Measurements from ENCODE around the gene TNFSF12.

TNFSF12 gene

GRCh38 chr17:7549401-7550055 is 670 bp downstream of the TNFSF12 start:
- DNase-seq = peak; percentile 28 to 41

DNA sequence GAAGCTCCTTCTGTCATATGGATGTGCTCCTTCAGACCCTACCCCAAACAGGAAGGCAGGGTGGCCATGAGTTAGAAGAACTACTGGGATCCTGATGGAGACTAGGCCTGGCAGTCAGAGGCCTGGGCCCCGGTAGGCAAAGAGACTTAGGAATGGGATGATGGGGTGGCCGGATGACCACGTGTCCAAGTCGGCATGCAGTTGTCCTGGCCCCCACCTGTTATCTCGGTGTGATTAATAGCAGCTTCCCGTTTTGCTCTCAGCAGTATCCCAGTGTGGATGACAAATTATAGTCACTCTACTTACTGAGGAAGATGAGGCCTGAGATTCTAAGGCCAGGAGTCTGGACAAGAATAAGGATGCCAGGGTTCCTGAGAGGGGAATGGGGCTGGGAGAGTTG is 1.5 kb downstream of the TNFSF12 start:
- no peak for DNase-seq

GRCh38 chr17:7551396-7551795 is 2.5 kb downstream of the TNFSF12 start:
- DNase-seq = no peak

DNA sequence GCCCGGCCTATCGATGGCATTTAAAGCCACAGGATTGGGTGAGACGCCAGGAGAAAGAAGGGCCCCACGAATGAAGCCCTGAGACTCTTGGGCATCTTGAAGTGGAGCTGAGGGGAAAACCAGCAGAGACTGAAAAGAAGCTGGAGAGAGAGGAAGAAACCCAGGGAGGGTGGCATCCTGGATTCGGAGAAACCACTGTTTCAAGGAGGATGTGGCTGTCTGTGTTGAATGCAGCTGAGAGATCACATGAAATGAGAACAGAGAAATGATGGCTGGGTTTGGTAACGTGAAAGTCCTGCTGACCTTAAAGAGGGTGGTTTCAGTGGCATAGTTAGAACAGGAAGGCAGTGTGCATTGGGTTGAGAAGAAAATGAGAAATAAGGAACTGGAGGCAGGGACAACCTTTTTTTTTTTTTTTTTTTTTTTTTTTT is 3.8 kb downstream of the TNFSF12 start:
- DNase-seq = peak; percentile 42 to 54

DNA sequence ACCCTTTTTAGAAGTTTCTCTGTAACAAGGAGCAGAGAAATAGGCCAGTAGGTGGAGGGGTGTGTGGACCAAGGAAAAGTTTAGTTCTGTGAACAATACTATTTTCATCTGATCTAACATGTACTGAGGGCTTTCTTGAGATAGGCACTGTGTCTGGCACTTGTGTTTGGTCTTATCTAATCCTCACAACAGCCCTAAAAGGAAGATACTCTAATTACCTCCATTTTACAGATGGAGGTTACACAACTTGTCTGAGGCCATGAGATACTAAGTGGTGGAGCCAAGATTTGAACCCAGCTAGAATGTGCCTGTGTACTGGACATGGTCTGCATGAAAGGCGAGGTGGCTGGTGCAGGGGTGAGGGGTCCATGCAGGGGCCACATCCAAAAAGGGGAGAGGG is 4.5 kb downstream of the TNFSF12 start:
- no peak for DNase-seq

GRCh38 chr17:7555320-7555948 is 6.6 kb downstream of the TNFSF12 start:
- no peak for DNase-seq

GRCh38 chr17:7556627-7557026 is 7.8 kb downstream of the TNFSF12 start:
- no peak for DNase-seq

GRCh38 chr17:7557147-7557764 is 8.4 kb downstream of the TNFSF12 start:
- no peak for DNase-seq

DNA sequence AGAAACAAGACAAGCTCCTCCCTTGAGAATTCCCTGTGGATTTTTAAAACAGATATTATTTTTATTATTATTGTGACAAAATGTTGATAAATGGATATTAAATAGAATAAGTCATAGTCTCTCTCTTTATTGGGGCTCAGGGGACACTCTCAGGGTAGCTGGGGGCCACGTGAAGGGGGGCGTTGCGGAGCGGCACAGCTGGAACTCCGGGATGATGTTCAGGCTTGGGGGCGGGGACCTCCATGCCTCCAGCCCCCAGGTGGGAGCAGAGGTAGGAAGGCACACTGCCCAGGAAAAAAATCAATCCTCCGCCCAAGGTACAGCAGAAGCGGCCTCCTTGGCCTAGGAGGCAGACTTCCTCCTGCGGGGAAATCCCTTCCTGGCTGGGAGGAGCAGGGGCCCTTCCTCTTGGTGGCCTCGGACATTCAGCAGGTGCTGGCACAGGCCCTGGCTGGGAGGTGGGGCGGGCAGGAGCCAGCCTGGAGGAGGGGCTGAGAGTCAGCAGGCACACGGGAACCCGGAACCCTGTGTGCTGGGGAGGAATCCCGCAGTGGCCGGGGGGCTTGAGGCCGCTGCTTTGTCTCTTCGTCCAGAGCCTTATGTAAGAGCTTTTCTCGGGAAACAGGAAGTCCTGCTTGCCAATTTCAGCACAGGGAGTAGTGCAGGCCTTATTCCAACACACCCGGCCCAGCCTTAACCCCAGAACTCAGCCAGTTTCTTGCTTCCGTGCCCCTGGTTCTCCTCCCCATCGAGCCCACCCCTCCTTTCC is 9.1 kb downstream of the TNFSF12 start:
- peak in 1 of 2 donors; percentile 67 for DNase-seq

DNA sequence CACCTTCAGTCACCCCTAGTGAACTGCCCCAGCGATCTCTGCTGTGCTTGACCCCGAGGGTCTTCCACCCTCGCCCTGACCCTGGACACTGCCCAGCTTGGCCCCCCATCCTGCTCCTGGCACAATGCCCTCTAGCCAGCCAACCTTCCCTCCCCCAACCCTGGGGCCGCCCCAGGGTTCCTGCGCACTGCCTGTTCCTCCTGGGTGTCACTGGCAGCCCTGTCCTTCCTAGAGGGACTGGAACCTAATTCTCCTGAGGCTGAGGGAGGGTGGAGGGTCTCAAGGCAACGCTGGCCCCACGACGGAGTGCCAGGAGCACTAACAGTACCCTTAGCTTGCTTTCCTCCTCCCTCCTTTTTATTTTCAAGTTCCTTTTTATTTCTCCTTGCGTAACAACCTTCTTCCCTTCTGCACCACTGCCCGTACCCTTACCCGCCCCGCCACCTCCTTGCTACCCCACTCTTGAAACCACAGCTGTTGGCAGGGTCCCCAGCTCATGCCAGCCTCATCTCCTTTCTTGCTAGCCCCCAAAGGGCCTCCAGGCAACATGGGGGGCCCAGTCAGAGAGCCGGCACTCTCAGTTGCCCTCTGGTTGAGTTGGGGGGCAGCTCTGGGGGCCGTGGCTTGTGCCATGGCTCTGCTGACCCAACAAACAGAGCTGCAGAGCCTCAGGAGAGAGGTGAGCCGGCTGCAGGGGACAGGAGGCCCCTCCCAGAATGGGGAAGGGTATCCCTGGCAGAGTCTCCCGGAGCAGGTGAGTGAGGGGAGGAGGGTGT is 9.9 kb downstream of the TNFSF12 start, which contains the start of gene TNFSF13:
TSS of gene TNFSF13 (plus strand) at position 207 of the 776 bp plus-strand sequence. CDS start at position 497, 290 bp downstream.
- no peak for DNase-seq

DNA sequence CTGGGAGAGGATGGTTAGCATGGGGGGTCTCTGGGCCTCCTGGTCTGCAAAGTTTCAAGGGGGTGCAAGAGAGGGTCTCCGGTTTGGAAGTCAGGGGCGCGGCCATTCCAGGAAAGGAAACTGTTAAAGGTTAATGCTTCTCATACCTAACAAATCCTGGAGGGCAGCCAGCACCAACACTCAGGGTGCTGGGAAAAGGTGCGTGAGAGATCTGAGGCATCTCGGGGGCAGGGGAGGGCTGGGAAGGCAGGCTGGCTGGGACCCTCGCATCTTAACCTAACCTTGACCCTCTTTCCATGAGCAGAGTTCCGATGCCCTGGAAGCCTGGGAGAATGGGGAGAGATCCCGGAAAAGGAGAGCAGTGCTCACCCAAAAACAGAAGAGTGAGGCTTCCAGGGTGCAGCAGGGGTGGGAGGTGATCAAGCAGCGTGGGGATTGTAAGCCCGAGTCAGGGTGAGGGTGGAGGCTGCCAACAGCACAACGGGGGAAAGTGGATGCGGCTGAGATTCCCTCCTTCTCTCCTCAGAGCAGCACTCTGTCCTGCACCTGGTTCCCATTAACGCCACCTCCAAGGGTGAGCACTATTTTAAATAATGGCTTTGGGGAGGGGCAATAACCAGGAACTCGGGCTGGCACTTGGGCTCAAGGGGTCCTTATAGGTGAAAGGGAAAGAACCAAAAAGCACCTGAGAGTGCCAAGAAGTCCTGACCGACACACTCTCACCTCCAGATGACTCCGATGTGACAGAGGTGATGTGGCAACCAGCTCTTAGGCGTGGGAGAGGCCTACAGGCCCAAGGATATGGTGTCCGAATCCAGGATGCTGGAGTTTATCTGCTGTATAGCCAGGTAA is 10.7 kb downstream of the TNFSF12 start:
- no peak for DNase-seq

- peak; percentile 57 to 58 for DNase-seq
Observed at GRCh38 chr17:7560172-7561027, 11.5 kb downstream of the TNFSF12 start.

DNA sequence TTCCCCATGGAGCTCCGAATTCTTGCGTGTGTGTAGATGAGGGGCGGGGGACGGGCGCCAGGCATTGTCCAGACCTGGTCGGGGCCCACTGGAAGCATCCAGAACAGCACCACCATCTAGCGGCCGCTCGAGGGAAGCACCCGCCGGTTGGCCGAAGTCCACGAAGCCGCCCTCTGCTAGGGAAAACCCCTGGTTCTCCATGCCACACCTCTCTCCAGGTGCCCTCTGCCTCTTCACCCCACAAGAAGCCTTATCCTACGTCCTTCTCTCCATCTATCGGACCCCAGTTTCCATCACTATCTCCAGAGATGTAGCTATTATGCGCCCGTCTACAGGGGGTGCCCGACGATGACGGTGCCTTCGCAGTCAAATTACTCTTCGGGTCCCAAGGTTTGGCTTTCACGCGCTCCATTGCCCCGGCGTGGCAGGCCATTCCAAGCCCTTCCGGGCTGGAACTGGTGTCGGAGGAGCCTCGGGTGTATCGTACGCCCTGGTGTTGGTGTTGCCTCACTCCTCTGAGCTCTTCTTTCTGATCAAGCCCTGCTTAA is 12.2 kb downstream of the TNFSF12 start:
- DNase-seq = peak; percentile 85 to 86

DNA sequence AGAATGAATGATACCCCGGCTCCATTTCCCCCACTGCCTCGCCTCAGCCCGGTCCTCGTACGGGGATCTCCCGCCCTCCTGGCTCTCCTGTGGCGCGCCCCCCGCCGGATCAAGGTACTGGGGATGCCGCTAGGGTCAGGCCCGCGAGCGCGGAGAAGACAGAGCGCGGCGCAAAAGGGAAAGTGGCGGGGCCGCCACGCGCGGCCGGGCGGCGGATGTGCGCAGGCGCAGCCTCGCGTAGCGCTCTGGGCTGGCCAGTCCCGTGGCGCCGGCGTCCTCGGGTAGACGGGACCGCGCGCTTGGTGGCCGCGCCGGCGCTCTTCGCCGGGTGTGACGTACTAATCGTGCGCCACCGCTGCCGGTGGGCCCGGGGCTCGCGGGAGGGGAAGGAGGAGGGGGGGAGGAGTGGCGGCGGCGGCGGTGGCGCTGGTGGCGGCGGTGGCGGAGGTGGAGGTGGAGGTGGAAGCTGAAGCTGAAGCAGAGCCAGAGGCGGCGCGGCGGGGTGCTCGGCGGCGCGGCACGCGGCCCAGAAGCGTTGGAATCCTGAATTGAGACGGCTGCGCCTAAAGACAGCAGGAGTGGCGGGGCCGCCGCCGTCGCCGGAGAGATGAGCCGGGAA is 12.8 kb downstream of the TNFSF12 start, which contains the start of gene SENP3:
TSS of gene SENP3 (plus strand) at position 331 of the 619 bp plus-strand sequence. CDS start 1,158 bp downstream, outside the sequence.
- peak; percentile 93 to 94 for DNase-seq

DNA sequence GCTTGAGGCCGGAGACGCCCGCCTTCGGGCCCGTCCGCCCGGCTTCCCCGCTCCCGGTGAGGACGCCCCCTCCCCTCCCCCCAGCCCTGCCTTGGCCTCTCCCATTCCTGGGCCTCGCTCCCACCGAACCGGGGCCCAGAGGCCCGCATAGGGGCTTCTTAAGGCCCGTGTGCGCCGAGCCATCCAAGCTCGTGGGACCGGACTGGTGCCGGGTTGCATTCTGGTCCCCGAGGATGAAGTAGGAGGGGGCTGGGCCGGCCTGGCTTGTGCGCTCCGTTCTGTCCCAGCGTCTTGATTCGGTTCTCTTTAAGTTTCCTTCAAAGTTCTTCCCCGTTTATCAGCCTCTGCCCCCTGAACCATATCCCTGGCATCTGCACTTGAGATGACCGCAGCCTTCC is 13.3 kb downstream of the TNFSF12 start:
- no peak for DNase-seq

- DNase-seq = no peak
Observed at GRCh38 chr17:7563115-7563869, 14.4 kb downstream of the TNFSF12 start.

DNA sequence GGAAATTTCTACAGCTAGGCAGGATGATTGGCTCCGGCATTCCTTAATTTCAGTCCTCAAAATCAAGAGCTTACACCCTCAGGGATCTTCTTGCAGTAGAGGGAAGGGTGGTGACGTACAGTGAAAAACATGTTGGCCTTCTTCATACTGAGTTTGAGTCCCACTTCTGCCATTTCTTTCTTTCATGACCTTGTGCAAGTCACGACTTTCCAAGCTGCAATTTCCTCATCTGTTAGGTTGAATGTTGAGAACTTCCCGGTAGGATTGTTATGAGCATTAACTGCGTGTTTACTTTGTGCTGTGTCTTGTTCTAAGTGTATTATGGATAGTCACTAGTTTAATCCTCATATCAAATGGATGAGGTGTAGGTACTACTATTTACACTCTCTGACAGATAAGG is 20.7 kb downstream of the TNFSF12 start:
- no peak for DNase-seq

- DNase-seq = no peak
Observed at GRCh38 chr17:7570351-7570750, 21.5 kb downstream of the TNFSF12 start.

GRCh38 chr17:7572338-7572587 is 23.4 kb downstream of the TNFSF12 start:
- DNase-seq = no peak
